ENCODE results near the gene DHH. TPM values are rescaled to one million over a fixed set of nuclear protein-coding genes. Genes with fewer than 3 reads are reported as not detected.

The DHH gene
- total RNA-seq, 2 donors from 2014 or later = 1.2 to 2.4 TPM

DNA sequence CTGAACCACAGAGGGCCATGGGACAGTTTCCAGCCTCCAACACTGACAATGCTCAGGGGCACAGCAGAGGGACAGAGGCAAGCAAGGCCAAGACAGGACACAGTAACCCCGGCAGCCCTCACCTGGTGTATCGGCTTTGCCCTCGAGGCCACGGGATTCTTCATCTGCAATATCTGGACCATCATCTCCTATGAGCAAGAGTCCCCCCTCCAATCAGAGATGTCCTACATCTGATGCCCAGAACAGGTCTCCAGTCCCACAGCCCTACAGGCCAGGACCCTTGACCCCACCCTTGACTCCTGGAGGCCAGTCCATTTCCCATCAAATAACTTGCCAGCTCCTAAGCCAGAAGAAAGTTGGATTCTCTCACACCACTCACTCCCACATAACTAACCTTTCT, 51.4 kb downstream of the DHH start:
- DNase-seq (ENCODE audit: low spot score) (no peak), ATAC-seq (ENCODE audit: insufficient number of reproducible peaks, low FRiP score, low read depth) (no peak)
- Histone ChIP-seq H3K27me3 (replicated peaks; ENCODE audit: insufficient read depth) (no peaks in the 10 kb centered on the region), H3K27ac (no peak overlapping the region), H3K36me3 (peaks cover 95% of the 10 kb centered on the region), H3K4me1 (ENCODE audit: control insufficient read depth in 1 of 2, low read depth in 2 of 2) (no peaks in the 10 kb centered on the region), H3K4me3 (no peak overlapping the region), H3K9me3 (no peaks in the 10 kb centered on the region)
- TF ChIP-seq, protein P1, sequence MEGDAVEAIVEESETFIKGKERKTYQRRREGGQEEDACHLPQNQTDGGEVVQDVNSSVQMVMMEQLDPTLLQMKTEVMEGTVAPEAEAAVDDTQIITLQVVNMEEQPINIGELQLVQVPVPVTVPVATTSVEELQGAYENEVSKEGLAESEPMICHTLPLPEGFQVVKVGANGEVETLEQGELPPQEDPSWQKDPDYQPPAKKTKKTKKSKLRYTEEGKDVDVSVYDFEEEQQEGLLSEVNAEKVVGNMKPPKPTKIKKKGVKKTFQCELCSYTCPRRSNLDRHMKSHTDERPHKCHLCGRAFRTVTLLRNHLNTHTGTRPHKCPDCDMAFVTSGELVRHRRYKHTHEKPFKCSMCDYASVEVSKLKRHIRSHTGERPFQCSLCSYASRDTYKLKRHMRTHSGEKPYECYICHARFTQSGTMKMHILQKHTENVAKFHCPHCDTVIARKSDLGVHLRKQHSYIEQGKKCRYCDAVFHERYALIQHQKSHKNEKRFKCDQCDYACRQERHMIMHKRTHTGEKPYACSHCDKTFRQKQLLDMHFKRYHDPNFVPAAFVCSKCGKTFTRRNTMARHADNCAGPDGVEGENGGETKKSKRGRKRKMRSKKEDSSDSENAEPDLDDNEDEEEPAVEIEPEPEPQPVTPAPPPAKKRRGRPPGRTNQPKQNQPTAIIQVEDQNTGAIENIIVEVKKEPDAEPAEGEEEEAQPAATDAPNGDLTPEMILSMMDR (IDR thresholded peaks at IDR 0.05) = no peak

DNA sequence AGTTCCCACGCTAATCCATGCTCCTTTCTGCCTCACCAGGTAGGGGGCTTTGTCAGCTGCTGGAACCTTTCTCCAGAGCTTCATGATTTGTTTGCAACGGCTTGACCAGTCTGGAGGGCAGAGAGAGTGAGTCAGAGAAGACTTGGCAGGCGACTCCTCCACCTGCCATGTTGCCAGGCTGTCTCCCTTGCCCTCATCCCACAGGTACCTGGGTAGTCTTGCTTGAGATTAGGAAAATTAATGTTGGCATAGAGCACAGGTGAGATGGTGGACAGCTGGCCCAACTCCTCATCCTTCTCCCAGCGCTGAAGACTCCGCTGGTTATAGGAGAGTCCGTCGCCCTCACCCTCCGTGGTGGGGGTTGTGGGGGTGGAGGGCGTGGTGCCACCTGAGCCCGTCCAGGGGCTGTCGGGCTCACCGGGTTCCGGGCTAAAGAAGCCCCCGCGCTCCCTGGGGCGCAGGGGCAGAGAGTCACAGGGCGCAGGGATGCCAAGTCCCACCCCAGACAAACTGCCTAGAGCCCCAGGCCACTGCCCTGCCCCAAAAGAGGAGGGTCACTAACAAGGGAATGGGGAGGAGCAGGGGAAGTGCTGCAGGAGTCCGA, 52.6 kb downstream of the DHH start:
- TF ChIP-seq, protein P1 (IDR thresholded peaks at IDR 0.05) = no peak
- no peak for DNase-seq (ENCODE audit: low spot score)
- H3K9me3 ChIP-seq = no peaks in the 10 kb centered on the region
- ATAC-seq (ENCODE audit: insufficient number of reproducible peaks, low FRiP score, low read depth) = no peak
- H3K4me3 ChIP-seq = no peak overlapping the region
- no peak overlapping the region for H3K27ac ChIP-seq
- H3K4me1 ChIP-seq (ENCODE audit: control insufficient read depth in 1 of 2, low read depth in 2 of 2) = no peaks in the 10 kb centered on the region
- H3K27me3 ChIP-seq (replicated peaks; ENCODE audit: insufficient read depth) = no peaks in the 10 kb centered on the region
- H3K36me3 ChIP-seq = peaks cover 96% of the 10 kb centered on the region

DNA sequence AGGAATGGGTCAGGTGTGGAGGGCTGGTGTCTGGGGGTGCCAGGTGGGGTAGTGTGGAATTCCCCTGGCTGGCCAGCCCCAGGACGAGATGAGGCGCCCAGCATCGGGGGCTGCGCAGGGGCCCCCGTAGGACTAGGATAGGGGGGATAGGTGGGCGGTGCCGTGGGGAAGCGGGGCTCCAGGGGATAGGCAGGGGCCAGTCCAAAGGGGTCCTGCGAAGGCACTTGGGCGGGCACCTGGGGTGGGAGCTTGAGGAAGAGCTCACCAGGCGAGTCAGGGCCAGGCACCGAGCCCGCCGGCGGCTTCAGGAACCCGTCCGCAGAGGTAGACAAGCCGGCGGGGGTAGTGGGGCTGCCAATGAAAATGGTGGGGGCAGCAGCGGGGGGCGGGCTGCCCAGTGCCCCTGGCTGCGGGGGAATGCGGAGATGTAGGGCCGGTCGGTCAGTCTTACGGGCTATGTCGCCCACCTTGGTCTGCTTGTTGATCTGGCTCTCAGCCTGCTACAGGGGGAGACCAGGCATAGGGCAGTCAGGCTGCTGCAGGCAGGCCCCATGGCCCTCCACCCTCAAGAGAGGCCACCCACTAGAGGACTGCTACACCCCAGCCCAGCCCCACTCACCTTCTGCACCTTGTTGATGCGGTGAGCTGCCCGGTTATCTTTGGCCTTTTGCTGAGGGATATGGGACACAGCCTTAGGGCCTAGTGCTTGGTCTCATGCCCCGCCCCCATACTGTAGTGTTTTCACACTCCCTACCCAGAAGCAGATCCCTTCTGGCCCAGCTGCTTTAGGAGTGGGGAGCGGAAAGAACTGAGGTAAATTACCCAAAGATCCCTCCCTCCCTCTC, 53.3 kb downstream of the DHH start:
- ATAC-seq (ENCODE audit: insufficient number of reproducible peaks, low FRiP score, low read depth) (no peak), DNase-seq (ENCODE audit: low spot score) (no peak)
- TF ChIP-seq, protein P1 (IDR thresholded peaks at IDR 0.05) = no peak
- H3K4me3 ChIP-seq = no peak overlapping the region
- H3K36me3 ChIP-seq = peaks cover 94% of the 10 kb centered on the region
- no peaks in the 10 kb centered on the region for H3K27me3 ChIP-seq (replicated peaks; ENCODE audit: insufficient read depth)
- H3K9me3 ChIP-seq = no peaks in the 10 kb centered on the region
- no peak overlapping the region for H3K27ac ChIP-seq
- H3K4me1 ChIP-seq (ENCODE audit: control insufficient read depth in 1 of 2, low read depth in 2 of 2) = no peaks in the 10 kb centered on the region

DNA sequence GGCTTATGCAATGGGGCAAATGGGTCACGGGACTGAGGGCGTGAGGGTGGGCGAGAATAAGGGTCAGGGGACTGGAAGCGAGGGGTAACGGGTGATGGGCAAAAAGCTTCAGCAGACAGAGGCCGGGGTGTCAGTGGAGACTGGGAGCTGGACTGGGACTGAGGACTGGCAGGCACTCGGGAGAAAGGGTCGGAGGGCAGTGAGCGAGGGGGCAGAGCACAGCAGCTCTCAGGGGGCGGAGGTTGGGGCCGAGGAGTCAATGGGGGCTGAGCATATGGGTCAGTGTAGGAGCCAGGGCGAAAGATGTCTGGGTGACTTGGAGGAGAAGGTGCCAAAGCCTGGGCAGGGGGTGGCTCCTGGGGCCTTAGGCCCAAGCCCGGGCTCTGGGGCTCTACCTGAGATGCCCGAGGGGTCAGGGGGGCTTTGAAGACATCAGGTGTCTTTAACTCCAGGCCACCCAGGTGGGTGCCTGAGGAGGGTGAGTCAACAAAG, 54.2 kb downstream of the DHH start:
- Histone ChIP-seq H3K27me3 (replicated peaks; ENCODE audit: insufficient read depth) (no peaks in the 10 kb centered on the region), H3K9me3 (no peaks in the 10 kb centered on the region), H3K4me3 (no peak overlapping the region), H3K4me1 (ENCODE audit: control insufficient read depth in 1 of 2, low read depth in 2 of 2) (no peaks in the 10 kb centered on the region), H3K36me3 (peaks cover 85% of the 10 kb centered on the region), H3K27ac (no peak overlapping the region)
- DNase-seq (ENCODE audit: low spot score) (no peak), ATAC-seq (ENCODE audit: insufficient number of reproducible peaks, low FRiP score, low read depth) (no peak)
- TF ChIP-seq, protein P1 (IDR thresholded peaks at IDR 0.05) = no peak
